ENCODE data around the gene MKRN2.
"Not testable (repeated sequence)": the region's sequence is repeated elsewhere in the genome, so short reads cannot be mapped to it uniquely, and the experiment has no call there.

The MKRN2 gene

DNA sequence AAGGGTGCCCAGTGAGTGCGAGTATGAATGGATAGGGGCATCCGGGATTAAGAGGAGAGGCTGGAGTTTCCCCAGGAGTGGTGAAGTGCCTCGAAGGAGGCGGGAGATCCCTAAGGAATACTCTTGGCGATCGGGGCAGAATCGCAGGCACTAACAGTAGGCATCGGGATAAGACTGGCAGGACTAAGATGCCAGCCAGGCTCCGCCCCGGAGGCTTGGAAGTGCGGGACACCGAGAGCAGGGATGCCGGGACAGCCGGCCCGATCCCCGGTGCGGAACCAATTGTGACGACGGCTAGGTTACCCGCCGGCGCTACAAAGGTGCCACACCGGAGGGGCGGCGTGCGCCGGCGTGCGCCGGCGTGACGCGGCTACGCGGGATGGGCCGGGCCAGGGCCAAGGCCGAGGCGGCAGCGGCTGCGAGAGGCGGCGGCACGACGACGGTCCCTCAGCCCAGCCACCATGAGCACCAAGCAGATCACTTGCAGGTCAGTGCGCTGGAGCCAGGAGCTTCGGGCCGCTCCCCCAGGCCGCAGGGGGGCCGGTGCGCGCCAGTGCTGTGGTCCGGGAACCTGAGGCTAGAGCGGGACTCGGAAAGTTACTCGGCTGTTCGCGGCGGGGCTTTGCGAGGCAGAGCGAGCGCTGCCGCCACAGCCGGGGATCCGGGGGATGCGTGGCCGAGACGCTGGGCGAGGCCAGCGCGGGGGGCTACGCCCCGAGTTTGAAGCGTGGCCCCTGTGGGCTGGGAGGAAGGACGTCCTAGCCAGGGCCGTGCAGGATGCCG is at the start of gene MKRN2:
Gene MKRN2 (plus strand): TSS at position 398 of the 783 bp plus-strand sequence. CDS start 64 bp downstream, at position 462.
- peak; percentile 95 for DNase-seq

DNA sequence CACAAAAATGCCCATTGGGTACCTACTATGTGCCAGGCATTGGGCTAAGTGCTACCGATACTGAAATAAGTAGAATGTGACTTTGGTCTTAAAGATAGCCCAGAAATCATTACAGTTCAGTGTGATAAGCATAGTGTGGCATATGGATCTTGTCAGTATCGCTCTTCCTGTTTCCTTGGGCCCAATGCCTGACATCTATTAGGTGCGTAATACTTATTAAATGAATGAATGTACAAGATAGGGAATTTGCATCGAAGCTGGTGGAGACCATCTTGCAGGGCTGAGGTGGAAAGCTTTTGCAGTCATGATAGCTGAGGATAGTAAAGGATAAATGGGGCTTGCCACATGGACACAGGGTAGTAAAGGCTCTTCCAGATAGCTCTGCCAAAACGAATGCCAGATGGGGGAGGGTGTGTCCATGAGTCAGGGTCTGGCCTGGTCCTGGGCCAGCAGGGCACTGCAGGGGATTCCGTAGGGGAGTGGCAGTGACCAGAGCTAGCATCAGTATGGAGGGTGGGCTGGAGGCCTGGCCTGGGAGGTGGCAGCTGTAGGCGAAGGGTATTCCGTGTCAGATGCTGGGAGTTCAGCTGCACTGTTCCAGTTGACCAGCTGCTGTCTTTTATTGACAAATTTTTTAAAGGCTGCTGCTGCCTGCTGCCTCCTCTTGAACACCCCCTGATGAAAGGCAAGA is 49.2 kb upstream of the MKRN2 start:
- no peak for DNase-seq

DNA sequence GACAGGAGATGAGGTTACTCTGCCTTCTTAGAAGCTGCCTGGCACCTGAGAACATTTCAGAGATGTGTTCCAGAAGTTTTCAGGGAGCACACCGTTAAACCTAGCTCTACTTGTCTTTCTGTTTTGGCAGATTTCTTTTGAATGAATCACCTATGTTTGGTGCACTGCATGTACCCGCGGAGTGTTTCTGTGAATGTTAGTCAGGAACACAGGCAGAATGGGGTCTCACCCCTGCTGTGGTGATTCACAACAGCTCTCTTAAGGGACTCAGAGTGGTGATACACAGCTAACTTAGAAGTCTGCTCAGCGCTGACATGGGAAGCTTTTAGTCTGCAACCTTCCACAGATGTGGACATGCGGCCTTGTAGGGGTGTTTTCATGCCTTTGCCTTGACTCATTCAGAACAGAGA is 48.6 kb upstream of the MKRN2 start:
- no peak for DNase-seq

- no peak for DNase-seq
These were observed 47.4 kb upstream of the MKRN2 start for GRCh38 chr3:12509466-12509865.

GRCh38 chr3:12512534-12513118 is 44.3 kb upstream of the MKRN2 start:
- no peak for DNase-seq

DNA sequence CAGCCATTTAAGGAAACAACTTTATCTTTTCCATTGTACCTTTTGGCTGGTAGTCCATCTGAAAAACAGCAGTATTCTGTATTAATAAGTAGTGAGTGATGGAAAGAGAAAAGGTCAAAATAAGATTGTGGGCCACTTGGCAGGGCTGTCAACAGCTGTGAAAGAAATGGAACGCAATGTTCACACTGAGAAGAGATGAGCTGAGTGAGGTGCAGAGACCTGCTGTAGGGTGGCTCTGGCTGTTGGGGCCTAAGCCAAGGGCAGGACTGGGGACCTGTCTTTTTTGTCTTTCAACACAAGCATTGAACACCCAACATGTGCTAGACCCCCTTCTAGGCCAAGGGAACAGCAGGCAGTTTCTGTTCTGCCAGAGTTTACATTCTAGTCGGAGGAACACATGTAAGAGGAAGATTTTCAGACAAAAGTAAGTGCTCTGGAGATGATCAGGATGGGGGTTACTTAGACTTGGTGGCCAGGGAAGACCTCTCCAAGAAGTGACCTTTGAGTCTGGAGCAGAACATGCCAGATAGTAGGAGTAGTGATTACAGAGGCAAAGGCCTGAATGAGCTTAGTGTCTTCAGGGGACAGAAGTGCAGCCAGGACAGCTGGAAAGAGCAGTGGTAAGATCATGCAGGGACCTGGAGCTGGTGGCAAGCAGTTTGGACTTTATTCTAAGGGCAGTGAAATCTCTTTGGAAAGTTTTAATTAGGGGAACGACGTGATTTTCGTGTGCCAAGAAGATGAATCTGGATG is 43.0 kb upstream of the MKRN2 start:
- DNase-seq = no peak

DNA sequence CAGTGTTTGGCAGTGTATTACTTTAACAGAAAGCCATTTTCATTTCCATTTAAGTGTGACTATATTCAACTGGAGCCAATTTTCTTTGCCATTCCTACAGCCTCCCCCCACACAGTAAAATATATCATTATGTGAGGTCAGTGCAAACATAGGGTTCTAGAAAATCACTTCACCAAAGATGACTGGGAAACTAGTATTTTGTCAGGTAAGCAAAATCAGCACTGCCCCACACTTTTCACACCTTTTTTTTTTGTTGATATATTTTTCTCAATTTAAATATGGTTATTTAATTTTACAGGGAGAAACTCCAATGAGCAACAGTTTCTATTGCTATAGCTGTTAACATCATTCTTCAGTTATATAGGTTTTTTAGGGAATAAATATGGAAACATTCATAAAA is 41.3 kb upstream of the MKRN2 start:
- DNase-seq = no peak

- DNase-seq = no peak
These were observed 40.0 kb upstream of the MKRN2 start for GRCh38 chr3:12516873-12517272.

GRCh38 chr3:12518261-12519028 is 38.4 kb upstream of the MKRN2 start:
- DNase-seq = no peak

DNA sequence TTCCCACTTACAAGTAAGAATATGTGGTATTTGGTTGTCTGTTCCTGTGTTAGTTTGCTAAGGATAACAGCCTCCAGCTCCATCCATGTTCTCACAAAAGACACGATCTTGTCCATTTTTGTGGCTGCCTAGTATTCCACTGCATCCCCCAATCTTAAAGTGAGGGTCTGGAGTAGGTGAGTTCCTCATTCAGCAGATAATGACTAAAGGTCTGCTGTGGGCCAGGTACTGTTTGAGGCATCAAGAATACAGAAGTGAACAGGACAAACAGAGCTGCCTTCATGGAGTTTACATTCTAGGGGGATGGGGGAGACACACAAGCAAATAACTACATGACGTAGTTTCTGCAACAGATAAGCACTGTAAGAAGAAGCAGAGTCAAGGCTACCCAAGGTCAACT is 35.9 kb upstream of the MKRN2 start:
- DNase-seq = no peak

DNA sequence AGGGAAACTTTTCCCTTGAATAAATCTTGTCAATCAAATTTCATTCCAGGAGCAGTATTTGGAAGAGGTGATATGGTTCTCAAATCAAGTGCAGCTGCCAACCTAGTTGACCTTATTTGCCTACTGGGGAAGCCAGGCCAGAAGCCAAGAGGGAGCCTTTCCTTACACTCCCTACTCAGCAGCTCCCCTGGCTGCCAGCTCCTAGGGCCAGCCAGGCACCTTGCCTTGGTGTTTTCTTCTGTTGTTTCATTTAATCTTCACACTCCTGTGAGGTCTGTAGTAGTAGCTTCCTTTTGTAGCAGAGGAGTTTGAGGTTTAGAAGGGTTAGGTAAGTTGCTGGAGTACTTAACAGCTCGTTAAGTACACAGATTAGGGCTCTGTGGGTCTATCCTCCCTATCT is 34.2 kb upstream of the MKRN2 start:
- DNase-seq = no peak

DNA sequence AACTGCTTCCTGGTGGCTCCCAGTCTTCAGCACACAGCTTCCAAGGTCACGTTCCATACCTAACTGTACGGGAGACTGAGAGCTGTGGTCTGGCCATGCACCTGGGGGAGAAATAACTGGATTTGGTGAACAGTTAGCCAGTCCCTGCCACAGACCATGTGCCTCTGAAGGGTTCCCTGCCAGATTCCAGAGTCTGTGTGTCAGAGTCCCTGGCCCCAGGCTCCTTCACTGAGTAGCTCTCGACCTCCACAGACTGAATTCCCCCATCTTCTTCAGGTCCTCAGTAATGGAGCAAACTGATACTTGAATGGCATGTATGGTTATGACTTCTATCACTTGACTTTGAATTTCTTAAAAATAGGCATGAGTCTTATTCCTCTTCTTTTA is 29.1 kb upstream of the MKRN2 start:
- DNase-seq = no peak

- DNase-seq = no peak
These were observed 24.7 kb upstream of the MKRN2 start for GRCh38 chr3:12532182-12532581.

DNA sequence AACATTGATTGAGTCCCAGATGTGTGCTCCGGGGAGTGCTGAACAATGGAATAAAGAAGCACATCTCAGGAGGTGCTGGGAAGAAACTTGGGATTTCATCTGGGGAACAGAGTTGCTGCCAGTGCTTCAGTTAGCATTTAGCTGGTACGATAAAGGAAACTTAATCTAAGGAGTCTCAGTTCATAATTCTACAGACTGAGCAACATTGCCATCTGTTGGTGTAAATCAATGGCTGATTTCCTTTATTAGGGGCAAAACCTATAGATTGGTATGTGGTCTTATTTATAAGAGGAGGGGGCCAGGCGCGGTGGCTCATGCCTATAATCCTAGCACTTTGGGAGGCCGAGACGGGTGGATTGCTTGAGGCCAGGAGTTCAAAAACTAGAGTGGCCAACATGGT is 20.5 kb upstream of the MKRN2 start:
- no peak for DNase-seq

DNA sequence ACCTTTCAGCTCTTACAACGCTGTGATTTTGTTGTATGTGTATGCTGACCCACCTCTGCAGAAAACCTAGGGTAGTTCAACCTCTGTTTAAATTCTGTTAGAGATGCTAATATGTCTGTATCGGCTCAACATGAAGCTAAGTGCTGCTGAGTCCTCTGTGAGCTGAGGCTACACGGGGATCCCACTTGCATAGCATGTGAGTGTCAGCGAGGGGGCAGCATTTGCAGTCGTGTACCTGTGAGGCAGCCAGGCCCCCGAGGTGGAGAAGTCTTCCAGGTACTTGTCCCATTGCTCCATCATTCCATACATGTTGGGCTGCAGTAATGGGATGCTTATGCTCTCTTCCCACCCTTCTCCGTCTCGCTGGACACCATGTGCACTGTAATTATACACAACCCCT is 15.3 kb upstream of the MKRN2 start:
- no peak for DNase-seq

DNA sequence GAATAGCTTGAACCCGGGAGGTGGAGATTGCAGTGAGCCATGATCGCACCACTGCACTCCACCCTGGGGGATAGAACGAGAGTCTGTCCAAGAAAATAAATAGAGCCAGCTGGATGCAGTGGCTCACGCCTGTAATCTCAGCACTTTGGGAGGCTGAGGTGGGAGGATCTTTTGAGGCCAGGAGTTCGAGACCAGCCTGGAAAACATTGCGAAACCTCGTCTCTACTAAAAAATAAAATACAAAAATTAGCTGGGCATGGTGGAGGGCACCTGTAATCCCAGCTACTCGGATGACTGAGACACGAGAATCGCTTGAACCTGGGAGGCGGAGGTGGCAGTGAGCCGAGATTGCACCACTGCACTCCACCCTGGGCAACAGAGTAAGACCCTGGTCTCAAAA is 13.4 kb upstream of the MKRN2 start:
- not testable (repeated sequence) for DNase-seq

GRCh38 chr3:12544652-12545472 is 12.0 kb upstream of the MKRN2 start:
- no peak for DNase-seq

- no peak for DNase-seq
These were observed 11.5 kb upstream of the MKRN2 start, which contains the start of gene MKRN2OS for GRCh38 chr3:12545473-12545791. TSS of gene MKRN2OS (minus strand) at chr3:12545499. CDS start at chr3:12545464, 35 bp downstream.

DNA sequence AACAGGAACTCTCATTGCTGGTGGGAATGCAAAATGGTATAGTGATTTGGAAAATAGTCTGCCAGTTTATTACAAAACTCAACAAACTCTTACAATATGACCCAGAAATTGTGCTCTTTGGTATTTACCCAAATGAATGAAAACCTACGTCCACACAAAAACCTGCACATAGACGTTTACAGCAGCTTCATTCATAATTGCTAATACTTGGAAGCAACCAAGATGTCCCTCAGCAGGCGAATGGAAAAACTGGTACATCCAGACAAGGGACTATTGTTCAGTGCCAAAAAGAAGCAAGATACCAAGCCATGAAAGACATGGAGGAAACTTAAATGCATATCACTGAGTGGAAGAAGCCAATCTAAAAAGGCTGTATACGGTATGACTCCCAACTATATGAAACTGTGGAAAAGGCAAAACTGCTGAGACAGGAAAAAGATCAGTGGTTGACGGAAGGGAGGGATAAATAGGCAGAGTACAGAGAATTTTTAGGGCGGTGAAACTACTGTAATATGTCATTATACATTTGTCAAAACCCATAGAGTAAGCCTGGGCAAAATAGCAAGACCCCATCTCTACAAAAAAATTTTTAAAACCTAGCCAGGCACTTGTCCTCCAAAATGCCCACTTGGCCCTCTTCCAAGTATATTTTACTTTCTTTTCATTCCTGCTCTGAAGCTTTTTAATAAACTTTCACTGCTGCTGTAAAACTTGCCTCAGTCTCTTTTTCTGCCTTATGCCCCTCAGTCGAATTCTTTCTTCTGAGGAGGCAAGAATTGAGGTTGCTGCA is 6.7 kb upstream of the MKRN2 start:
- DNase-seq = no peak

- DNase-seq = no peak
These were observed 2.9 kb upstream of the MKRN2 start for GRCh38 chr3:12553921-12554391.

DNA sequence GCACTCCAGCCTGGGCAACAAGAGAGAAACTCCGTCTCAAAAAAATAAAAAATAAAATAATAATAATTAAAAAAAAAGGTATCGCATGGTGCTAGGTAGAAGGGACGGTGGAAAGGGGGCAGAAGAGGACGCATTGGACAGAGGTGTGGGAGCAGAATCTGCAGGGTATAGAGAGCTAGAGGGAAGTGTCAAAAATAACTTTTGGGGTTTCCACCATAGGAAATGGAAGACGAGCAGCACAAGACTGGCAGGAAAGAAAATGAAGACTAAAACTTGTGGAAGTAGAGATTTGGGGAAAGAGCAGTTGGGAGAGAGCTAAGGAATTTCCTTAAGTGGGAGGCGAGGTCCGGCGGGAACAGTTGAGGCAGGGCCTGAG is 585 bp upstream of the MKRN2 start:
- no peak for DNase-seq

All from activated effector memory CD4-positive, alpha-beta T cell treated with anti-CD3 and anti-CD28 coated beads, Interleukin-2, amount 50 U/mL, for 16 hours (primary cell).